T-helper 1 cell treated with Interleukin-12 subunit alpha and Interleukin-12 subunit beta and Interleukin-4 antibody, amounts not matched to agents 30 μg/mL and 1 μg/mL, for 36 hours (primary cell): Measurements from ENCODE around the gene KRTAP10-10.
A peak's percentile ranks its signal among the peaks of the same experiment; 100 is the strongest.

Experiments used
- H3K27ac Mint-ChIP-seq: one replicate; pipeline ENCODE4 v1.8.0; 2021; ENCODE audit warnings: mild to moderate bottlenecking, mixed read lengths
- H3K27me3 Mint-ChIP-seq: one replicate; pipeline ENCODE4 v1.8.0; 2021; ENCODE audit warnings: low read depth, mixed read lengths
- H3K36me3 Mint-ChIP-seq: one replicate; pipeline ENCODE4 v1.8.0; 2021; ENCODE audit warnings: low read depth, mixed read lengths
- H3K4me1 Mint-ChIP-seq: one replicate; pipeline ENCODE4 v1.8.0; 2021; ENCODE audit warnings: low read depth, mixed read lengths
- H3K4me3 Mint-ChIP-seq: one replicate; pipeline ENCODE4 v1.8.0; 2021; ENCODE audit warnings: mild to moderate bottlenecking, moderate library complexity, mixed read lengths
- H3K9me3 Mint-ChIP-seq: one replicate; pipeline ENCODE4 v1.8.0; 2021; ENCODE audit warnings: mixed read lengths

KRTAP10-10 gene

GRCh38 chr21:44613386-44614155 lies 23.6 kb upstream of the KRTAP10-10 start:
- H3K27me3 Mint-ChIP-seq = no peaks in the 10 kb centered on the region

DNA sequence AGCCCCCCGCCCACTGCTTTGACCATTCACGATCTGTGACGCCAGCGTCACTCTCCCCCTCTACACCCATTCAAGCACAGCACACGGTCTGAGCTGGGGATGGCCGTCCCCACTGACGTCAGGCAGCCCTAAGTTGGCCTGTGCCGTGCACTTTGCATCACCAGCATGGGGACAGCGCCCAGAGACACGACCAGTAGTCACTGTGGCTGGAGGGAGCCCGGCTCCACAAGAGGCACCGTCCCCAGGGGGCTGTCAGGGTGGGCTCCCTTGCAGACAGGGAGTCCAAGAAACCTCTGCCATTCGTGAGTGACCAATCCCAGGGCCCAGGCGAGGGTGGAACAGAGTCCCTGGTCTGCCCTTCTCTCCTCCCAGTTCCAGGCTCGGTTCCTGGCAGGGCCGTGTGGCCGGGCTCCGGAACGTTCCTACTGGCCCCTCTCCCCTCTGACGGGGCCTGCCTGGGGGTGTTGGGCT lies 23.0 kb upstream of the KRTAP10-10 start:
- peaks cover 17% of the 10 kb centered on the region for H3K4me1 Mint-ChIP-seq
- no peak overlapping the region for H3K4me3 Mint-ChIP-seq
- H3K9me3 Mint-ChIP-seq = peaks cover 35% of the 10 kb centered on the region
- no peak overlapping the region for H3K27ac Mint-ChIP-seq
- H3K27me3 Mint-ChIP-seq = no peaks in the 10 kb centered on the region
- peaks cover 17% of the 10 kb centered on the region for H3K36me3 Mint-ChIP-seq

More at GRCh38 chr21:44613386-44614155, 23.6 kb upstream of the KRTAP10-10 start:
- peaks cover 11% of the 10 kb centered on the region for H3K4me1 Mint-ChIP-seq
- no peak overlapping the region for H3K27ac Mint-ChIP-seq
- peaks cover 11% of the 10 kb centered on the region for H3K36me3 Mint-ChIP-seq
- no peak overlapping the region for H3K4me3 Mint-ChIP-seq
- H3K9me3 Mint-ChIP-seq = peaks cover 35% of the 10 kb centered on the region

DNA sequence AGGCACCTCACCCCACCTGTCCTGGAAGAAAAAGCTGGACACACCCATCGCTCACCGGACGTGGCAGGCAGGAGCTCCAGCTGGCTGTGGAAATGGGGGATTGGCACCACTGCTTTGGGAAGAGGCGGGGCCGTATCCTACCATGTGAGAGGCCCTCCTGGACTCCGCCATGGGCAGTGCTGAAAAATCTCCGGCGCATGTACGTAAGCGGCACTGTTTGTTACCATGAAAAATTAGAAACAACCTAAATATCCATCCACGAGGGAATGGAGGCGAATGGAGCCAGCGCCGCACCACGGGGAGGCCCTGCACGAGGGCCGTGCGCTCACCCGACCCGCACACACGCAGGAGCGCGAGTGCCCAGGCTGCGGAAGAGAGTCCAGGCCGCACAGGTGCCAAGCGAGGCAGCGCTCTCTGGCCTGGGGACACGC lies 22.2 kb upstream of the KRTAP10-10 start:
- Mint-ChIP-seq H3K36me3 (peaks cover 22% of the 10 kb centered on the region), H3K27ac (no peak overlapping the region), H3K4me3 (no peak overlapping the region), H3K9me3 (peaks cover 35% of the 10 kb centered on the region), H3K4me1 (peaks cover 25% of the 10 kb centered on the region), H3K27me3 (no peaks in the 10 kb centered on the region)

DNA sequence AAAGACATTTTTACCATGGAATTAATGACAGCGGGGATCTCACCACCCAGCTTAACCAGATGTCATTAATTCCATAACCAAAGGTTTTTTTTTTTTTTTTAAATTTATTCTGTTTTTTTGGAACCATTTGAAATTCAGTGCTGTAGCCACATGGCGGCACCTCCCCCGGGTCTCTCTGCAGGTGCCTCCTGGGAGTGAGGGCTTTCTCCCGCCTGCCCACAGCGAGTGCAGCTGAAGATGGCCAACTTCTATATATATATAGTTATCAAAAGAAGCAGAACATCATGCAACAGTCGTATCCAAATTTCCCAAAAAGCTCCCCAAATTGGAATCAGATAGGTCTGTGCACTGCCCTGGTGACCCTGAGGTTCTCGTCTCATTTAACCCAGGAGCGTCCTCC lies 21.7 kb upstream of the KRTAP10-10 start:
- H3K36me3 Mint-ChIP-seq = peaks cover 25% of the 10 kb centered on the region
- no peak overlapping the region for H3K27ac Mint-ChIP-seq
- H3K4me3 Mint-ChIP-seq = no peak overlapping the region
- H3K4me1 Mint-ChIP-seq = peaks cover 25% of the 10 kb centered on the region
- H3K27me3 Mint-ChIP-seq = no peaks in the 10 kb centered on the region
- H3K9me3 Mint-ChIP-seq = peaks cover 34% of the 10 kb centered on the region

DNA sequence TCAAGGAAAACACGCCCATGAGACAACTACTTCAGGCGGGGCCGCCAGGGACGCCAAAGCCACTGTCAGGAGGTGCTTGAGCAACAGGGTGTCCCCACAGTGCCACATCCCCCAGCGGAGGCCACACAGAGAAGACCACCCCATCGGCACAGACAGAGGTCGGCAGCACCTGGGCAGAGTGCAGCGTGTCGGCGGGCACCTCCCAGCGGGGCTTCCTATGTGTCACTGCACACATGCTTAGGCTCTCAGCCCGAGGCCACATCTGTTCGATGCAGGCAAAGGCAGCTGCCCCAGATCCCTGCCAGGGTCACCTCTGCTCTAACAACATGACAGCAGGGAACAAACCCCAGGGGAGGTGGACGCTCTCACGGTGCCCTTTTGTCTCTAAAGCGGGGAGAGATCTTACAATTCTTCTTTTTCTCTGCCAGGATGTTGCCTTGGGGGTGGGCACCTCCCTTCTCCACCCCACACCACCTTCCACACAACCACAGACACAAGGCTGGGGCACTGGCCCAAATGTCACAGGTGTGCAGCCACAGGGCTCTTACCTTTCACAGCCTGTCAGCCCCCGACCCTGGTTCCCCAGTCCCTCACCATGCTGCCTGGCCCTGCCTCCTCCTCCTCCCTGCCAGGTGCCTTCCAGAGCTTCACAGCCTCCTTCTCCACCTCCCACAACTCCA lies 21.1 kb upstream of the KRTAP10-10 start:
- H3K27me3 Mint-ChIP-seq = peaks cover 4% of the 10 kb centered on the region
- peaks cover 28% of the 10 kb centered on the region for H3K4me1 Mint-ChIP-seq
- peaks cover 26% of the 10 kb centered on the region for H3K36me3 Mint-ChIP-seq
- H3K9me3 Mint-ChIP-seq = peaks cover 33% of the 10 kb centered on the region
- H3K27ac Mint-ChIP-seq = no peak overlapping the region
- H3K4me3 Mint-ChIP-seq = no peak overlapping the region

- peaks cover 28% of the 10 kb centered on the region for H3K4me1 Mint-ChIP-seq
- peaks cover 28% of the 10 kb centered on the region for H3K9me3 Mint-ChIP-seq
- H3K27ac Mint-ChIP-seq = no peak overlapping the region
- H3K27me3 Mint-ChIP-seq = peaks cover 4% of the 10 kb centered on the region
- no peak overlapping the region for H3K4me3 Mint-ChIP-seq
- peaks cover 26% of the 10 kb centered on the region for H3K36me3 Mint-ChIP-seq
Measured at GRCh38 chr21:44616591-44616926, 20.6 kb upstream of the KRTAP10-10 start.

DNA sequence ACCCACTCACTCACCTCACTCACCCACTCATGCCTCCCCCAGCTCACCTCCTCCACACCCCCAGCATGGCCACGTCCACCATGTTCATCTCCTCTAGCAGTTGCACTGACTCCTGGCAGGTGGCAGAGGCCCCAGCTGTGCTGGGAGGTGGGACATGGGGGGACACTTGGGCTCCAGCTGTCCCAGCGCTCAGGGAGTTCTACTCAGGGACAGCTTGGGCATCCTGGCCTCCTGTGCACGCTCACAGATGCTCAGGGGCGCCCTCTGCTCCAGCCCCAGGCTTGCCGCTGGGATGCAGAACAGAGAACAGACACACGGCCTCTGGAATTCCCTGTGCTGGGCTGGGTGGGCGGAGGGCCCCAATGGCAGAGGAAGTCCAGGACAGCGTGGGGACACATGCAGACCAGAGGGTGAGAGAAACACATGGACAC lies 20.1 kb upstream of the KRTAP10-10 start:
- Mint-ChIP-seq H3K4me3 (no peak overlapping the region), H3K27ac (no peak overlapping the region), H3K27me3 (peaks cover 4% of the 10 kb centered on the region), H3K9me3 (peaks cover 30% of the 10 kb centered on the region), H3K4me1 (peaks cover 28% of the 10 kb centered on the region), H3K36me3 (peaks cover 28% of the 10 kb centered on the region)

- Mint-ChIP-seq H3K27ac (peak overlapping the region; percentile 87), H3K36me3 (peaks cover 31% of the 10 kb centered on the region), H3K4me3 (no peak overlapping the region), H3K4me1 (peaks cover 28% of the 10 kb centered on the region), H3K27me3 (peaks cover 11% of the 10 kb centered on the region), H3K9me3 (peaks cover 44% of the 10 kb centered on the region)
Measured at GRCh38 chr21:44618504-44618903, 18.7 kb upstream of the KRTAP10-10 start.

DNA sequence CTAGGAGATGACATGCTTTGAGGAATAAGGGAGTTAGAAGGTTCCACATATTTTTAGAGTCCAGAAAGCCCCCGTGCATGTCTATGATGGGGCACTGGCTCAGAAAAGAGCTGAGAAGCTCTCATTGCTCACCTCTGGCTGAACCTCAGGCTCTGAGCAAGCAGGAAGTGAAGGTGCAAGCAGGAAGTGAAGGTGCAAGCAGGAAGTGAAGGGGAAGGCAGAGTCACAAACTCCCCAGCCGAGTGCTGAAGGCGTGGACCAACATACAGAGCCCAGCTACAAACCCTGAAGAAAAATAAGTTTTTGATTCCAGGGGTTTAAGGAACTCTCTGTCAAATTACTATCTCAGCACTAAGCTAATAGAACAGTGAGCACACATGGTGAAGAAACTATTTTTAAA lies 18.2 kb upstream of the KRTAP10-10 start:
- H3K4me3 Mint-ChIP-seq = peak overlapping the region; percentile 57
- H3K27me3 Mint-ChIP-seq = peaks cover 13% of the 10 kb centered on the region
- peaks cover 33% of the 10 kb centered on the region for H3K36me3 Mint-ChIP-seq
- peaks cover 28% of the 10 kb centered on the region for H3K4me1 Mint-ChIP-seq
- H3K9me3 Mint-ChIP-seq = peaks cover 48% of the 10 kb centered on the region
- H3K27ac Mint-ChIP-seq = peak overlapping the region; percentile 87

GRCh38 chr21:44619886-44620285 lies 17.3 kb upstream of the KRTAP10-10 start:
- Mint-ChIP-seq H3K4me1 (peaks cover 26% of the 10 kb centered on the region), H3K27me3 (peaks cover 20% of the 10 kb centered on the region), H3K9me3 (peaks cover 58% of the 10 kb centered on the region), H3K27ac (no peak overlapping the region), H3K4me3 (peak overlapping the region; percentile 21), H3K36me3 (peaks cover 37% of the 10 kb centered on the region)

DNA sequence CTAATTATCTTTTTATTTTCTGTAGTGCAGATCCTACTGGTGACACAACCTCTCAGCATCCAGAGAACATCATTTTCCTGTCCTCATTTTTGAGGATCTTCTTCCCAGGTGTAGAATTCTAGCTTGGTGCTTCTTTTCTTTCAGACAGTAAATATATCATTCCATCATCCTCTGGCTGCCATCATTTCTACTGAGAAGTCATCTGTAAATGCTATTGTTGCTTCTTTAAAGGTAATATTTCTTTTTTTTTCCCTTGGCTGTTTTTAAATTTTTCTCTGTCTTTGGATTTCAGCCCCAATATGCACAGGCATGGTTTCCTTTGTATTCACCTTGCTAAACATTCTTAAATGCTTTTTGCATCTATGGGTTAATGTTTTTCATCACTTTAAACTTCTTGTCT lies 13.6 kb upstream of the KRTAP10-10 start:
- Mint-ChIP-seq H3K9me3 (peaks cover 57% of the 10 kb centered on the region), H3K36me3 (peaks cover 36% of the 10 kb centered on the region), H3K4me3 (no peak overlapping the region), H3K4me1 (peaks cover 17% of the 10 kb centered on the region), H3K27ac (no peak overlapping the region), H3K27me3 (peaks cover 20% of the 10 kb centered on the region)

GRCh38 chr21:44625756-44626155 lies 11.4 kb upstream of the KRTAP10-10 start:
- peaks cover 7% of the 10 kb centered on the region for H3K4me1 Mint-ChIP-seq
- peaks cover 28% of the 10 kb centered on the region for H3K27me3 Mint-ChIP-seq
- peaks cover 48% of the 10 kb centered on the region for H3K9me3 Mint-ChIP-seq
- no peak overlapping the region for H3K4me3 Mint-ChIP-seq
- no peak overlapping the region for H3K27ac Mint-ChIP-seq
- H3K36me3 Mint-ChIP-seq = peaks cover 24% of the 10 kb centered on the region

GRCh38 chr21:44626262-44626661 lies 10.9 kb upstream of the KRTAP10-10 start:
- H3K27ac Mint-ChIP-seq = no peak overlapping the region
- no peak overlapping the region for H3K4me3 Mint-ChIP-seq
- H3K4me1 Mint-ChIP-seq = peaks cover 6% of the 10 kb centered on the region

DNA sequence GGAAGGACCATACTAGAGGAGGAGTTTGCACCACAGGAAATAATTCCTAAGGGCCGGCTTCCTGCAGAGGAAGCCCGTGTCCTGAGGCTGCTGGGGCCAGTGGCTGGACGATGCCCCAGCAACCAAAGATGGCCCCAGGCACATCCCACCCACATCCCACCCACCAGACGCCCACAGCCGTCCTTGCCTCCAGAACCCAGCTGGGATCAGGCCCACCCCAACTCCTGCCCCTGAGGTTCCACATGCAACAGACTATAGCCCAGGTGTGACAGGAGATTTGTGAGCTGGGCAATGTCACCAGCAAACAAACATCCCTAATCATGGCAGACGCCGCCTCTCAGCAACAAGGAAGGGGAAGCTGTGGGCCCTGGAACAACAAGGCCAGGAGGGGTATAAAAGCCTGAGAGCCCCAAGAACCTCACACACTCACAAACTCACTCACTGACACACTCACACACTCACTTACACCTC lies 10.4 kb upstream of the KRTAP10-10 start, which contains the start of gene KRTAP10-9:
Gene KRTAP10-9, plus strand, starts transcription at position 421 of the 471 bp plus-strand sequence. CDS start 79 bp downstream, outside the sequence.
- Mint-ChIP-seq H3K27ac (no peak within 1 kb of the TSS), H3K9me3 (peaks cover 55% of the 10 kb centered on the region), H3K4me1 (peaks cover 6% of the 10 kb centered on the region), H3K4me3 (no peak within 1 kb of the TSS), H3K36me3 (peaks cover 28% of the 10 kb centered on the region), H3K27me3 (peaks cover 29% of the 10 kb centered on the region)

More at GRCh38 chr21:44626262-44626661, 10.9 kb upstream of the KRTAP10-10 start:
- H3K9me3 Mint-ChIP-seq = peaks cover 51% of the 10 kb centered on the region
- H3K36me3 Mint-ChIP-seq = peaks cover 25% of the 10 kb centered on the region
- H3K27me3 Mint-ChIP-seq = peaks cover 26% of the 10 kb centered on the region
